ENCODE measurements around the gene PSMG2.
A peak's percentile ranks its signal among the peaks of the same experiment; 100 is the strongest.

Gene PSMG2

DNA sequence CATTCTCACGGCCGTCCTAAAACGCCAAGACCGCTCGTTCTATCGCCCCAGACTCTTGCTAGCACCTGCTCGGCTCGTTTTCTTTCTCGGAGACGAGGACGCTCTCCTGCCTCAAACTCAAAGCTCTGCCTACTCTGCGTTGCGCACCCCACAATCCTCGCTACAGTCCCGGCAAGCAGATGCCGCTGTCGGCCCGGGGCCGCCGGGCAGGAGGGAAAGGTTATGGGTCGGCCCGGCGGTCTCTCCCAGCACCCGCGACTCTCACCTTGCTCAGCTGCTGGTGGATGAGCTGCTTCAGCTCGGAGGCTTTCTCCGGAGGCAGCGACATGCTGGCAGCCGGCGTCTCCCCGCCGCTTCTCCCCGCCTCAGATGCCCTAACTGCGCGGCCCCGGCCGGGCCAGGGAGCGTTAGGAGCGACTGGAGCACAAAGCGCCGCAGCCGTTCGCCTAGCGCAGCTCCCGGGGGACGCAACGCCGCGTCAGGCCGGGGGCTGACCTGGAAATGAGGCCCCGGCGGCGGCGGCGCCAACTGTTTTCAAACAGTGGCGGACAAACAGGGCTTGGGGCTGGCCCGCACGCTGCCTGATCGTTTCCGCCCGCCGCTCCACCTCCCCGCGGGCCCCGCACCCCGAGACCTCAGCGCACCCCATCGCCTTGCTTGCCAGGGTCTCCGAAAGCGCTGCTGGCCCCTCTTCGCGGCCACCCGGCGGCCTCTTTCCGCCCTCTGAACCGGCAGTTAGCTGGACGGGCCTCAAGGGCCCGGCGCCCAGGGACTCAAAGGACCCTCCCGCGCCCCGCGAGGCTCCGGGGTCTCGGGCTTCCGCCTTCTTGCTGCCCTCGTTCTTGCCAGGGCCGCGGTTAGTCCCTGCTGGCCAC, at the start of gene PSMG2, which contains the start of gene CEP76:
TSS of gene PSMG2 (plus strand) at position 822 of the 875 bp plus-strand sequence. CDS start 66 bp downstream, outside the sequence.
TSS of gene CEP76 (minus strand) at position 503 of the 875 bp plus-strand sequence. CDS start at position 328, 175 bp downstream.
- DNase-seq: peak; percentile 92

GRCh38 chr18:12654971-12655370, 47.9 kb upstream of the PSMG2 start:
- DNase-seq: no peak

GRCh38 chr18:12656605-12656937, 46.3 kb upstream of the PSMG2 start:
- DNase-seq: no peak

- peak; percentile 24 for DNase-seq
Measured at GRCh38 chr18:12656938-12657683, 45.7 kb upstream of the PSMG2 start.

- peak; percentile 44 for DNase-seq
Measured at GRCh38 chr18:12657684-12658425, 45.0 kb upstream of the PSMG2 start, which contains the start of gene SPIRE1. Gene SPIRE1 (minus strand): TSS chr18:12658107. CDS start chr18:12657866, 241 bp downstream.

DNA sequence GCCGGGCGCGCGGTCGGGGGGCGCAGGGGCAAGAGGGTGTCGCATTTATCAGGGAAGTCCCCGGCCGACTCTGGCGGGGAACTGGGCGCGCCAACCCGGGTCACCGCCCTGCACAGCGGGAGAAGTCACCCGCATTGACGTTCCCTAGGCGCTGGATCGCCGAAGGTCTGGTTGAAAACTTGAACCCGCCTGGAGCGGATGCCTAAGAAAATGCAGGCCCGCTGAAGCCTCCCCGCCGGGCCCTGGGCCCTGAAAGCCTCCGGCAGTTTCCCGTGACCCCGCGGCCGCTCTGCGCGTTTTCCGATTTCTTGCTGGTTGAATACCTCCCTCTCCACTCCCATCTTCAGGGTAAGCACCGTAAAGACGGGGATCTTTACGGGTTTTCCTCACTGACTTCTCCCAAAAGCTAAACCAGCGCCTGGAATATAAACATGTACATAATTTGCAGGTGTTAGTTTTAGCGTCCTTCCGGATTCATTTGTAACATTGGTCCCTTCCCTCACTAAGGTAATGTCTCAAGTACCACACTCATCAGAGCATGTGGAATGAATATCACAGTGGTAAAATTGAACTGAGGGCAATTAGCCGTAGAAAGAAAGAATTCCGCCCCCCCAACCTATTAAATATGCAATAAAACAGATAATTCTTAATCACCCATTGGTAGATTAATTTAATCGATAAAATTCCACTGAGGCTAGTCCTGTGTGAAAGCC, 44.3 kb upstream of the PSMG2 start:
- peak; percentile 23 for DNase-seq

- DNase-seq: peak; percentile 55
Measured at GRCh38 chr18:12659904-12660605, 42.8 kb upstream of the PSMG2 start.

DNA sequence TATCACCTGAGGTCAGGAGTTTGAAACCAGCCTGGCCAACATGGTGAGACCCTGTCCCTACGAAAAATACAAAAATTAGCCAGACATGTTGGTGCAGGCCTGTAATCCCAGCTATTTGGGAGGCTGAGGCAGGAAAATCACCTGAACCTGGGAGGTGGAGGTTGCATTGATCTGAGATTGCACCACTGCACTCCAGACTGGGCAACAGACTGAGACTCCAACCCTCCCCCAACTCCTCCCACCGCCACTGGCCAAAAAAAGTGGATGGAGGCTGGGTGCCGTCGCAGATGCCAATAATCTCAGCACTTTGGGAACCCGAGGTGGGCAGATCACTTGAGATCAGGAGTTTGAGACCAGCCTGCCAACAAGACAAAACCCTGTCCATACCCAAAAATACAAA, 34.8 kb upstream of the PSMG2 start:
- DNase-seq: no peak

GRCh38 chr18:12679183-12679786, 23.6 kb upstream of the PSMG2 start:
- no peak for DNase-seq

DNA sequence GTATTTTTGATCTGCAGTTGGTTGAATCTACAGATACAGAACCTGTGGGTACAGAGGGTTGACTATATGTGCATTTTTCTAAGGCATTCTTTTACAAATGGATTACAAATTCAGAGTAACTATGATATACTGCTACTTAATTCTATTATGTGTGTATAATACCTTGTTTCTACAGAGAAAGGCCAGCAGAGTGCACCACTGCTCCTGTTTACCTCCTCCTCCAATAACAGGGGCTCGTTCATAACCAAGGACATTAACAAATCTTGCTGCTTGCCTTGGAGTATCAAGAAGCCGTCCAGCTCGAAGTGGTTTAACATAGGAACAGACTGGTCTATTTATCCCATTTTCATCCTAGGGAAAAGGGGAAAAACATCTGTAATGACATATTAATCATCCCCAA, 16.7 kb upstream of the PSMG2 start:
- DNase-seq: no peak

DNA sequence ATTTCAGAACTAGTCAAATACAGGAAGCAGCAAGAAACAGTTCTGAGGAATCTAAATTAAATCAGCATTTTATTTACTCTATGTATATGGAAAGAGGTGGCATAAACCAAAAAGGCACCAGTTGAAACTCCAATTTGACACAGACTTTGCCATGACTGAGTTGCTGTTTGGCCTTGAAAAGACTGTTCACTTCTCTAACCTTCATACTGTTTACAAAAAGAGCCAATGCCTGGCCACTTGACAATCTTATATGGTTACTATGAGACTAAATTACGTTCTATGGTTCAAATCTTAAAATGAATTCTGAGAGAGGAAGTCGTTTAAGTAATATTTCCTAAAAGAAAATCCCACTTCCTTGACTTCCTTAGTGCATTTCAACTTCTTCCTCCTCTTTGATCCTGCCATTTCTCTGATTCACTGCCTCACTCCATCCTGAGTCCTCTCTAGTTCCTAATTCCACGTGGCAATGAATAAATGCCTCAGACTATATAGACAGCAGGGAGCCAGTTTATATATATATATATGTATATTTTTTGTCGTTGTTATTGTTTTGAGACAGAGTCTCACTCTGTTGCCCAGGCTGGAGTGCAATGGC, 13.5 kb upstream of the PSMG2 start:
- no peak for DNase-seq

- DNase-seq: no peak
Measured at GRCh38 chr18:12692206-12692605, 10.6 kb upstream of the PSMG2 start.

GRCh38 chr18:12694032-12694431, 8.8 kb upstream of the PSMG2 start:
- DNase-seq: peak; percentile 40

GRCh38 chr18:12699747-12700146, 3.1 kb upstream of the PSMG2 start:
- no peak for DNase-seq

GRCh38 chr18:12701161-12701560, 1.7 kb upstream of the PSMG2 start:
- no peak for DNase-seq

DNA sequence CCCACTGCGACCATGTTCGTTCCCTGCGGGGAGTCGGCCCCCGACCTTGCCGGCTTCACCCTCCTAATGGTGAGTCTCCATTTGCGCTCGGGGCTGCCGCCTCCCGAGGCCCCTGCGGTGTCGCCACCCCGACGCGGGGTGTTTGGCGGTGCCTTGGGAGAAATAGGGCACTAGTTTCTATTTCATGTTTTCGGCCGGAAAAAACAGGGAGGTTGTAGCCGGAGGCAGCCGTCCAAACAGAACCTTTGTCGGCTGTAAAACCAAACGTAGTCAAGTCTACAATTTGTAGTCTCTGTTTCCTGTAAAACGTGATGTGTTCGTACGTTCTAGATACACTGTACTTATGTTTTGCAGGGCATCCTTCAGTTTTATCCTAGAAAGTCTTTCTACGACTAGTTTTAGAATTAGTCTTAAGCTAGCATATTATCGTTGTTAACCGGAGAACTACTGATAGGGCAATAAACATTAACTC, 290 bp downstream of the PSMG2 start:
- no peak for DNase-seq

DNA sequence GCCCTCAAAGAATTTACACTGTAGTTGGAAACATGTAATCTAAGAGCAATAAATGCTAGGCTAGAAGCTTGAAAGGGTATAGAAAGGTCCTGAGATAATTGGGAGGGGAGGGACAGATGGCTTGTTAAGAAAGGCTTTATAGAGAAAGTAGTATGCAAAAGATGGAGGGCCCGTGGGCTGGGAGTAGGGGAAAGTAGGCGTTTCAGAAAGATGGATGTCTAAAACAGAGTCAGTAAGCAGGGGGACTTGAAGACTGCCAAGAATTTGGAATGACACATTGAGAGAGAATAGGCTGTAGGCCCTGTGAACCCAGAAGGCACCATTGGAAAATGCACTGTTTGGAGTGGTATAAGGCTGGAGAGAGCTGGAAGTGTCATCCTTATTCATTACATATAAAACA, 822 bp downstream of the PSMG2 start:
- peak; percentile 22 for DNase-seq

DNA sequence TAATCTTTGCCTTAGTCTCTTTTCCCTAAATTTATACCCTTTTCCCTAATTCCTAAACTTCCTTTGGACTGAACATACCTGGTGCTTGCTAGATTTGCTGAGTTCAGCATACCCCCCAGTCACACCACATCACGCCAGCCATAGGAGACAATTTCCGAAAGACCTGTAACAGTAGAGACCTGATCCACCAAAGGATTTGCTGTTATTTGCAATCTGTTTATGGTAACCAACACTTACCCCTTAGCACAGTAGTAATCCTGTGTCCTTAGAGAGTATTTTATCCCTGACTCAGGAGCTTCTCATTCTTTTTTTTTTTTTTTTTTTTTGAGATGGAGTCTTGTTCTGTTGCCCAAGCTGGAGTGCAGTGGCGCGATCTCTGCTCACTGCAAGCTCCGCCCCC, 8.6 kb downstream of the PSMG2 start:
- DNase-seq: no peak

- DNase-seq: peak; percentile 22
Measured at GRCh38 chr18:12721495-12722275, 18.8 kb downstream of the PSMG2 start.

DNA sequence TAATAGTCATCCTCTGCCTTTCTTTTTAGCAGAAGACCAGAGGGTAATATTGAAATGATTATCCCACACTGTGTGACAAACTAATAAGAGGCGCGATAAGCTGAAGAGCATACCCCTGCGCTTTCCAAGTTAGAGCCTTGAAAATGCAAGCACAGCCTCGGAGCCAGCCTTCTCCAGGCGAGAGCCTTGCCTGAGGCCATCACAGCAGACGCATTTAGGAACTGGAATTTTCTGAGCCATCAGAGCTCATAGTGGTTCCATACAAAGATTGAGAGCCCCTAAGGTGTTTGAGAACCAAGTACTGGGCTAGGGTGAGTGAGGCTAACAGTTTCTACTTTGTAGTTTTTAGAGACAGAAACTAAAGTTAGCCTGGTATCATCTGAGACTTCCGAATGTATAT, 19.9 kb downstream of the PSMG2 start:
- DNase-seq: no peak
